LNCaP clone FGC (cell line): ENCODE results near the gene PRKAG2.

ENCODE experiments used
- DNase-seq: peaks from one replicate; pipeline ENCODE4 v3.0.0-alpha.2; 2011; ENCODE audit warnings: low read depth
- H3K4me3 ChIP-seq: 2 replicates; pipeline ENCODE4 v1.5.1; 2011; ENCODE audit warnings: mild to moderate bottlenecking, low read depth, low read length, control low read depth
- TF ChIP-seq, protein P1 (sequence below): IDR thresholded peaks from 2 replicates; pipeline ENCODE4 v1.5.1; 2012; ENCODE audit warnings: mild to moderate bottlenecking; ENCODE audit not compliant: control insufficient read depth, insufficient read depth; ENCODE audit errors: extremely low read depth

PRKAG2 gene

DNA sequence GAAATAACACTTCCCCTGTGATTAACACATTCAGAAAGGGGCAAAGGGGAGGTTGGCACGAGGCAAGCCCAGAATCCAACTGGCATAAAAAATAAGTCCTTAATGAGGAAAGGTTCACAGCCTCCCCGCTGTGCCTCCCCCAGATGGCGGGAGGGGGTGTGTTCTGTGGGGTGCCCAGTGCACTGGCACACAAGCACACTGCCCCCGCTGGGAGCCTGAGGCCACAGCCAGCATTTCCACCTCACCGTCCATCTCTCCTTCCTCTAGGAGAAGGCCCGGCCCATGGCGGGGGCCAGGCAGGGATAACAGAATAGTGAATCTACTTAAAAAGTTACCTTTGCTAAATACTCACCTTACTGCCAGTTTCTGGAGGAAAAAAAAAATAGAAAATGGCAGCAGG, 43.2 kb downstream of the PRKAG2 start:
- H3K4me3 ChIP-seq = no peak overlapping the region
- TF ChIP-seq, protein P1, sequence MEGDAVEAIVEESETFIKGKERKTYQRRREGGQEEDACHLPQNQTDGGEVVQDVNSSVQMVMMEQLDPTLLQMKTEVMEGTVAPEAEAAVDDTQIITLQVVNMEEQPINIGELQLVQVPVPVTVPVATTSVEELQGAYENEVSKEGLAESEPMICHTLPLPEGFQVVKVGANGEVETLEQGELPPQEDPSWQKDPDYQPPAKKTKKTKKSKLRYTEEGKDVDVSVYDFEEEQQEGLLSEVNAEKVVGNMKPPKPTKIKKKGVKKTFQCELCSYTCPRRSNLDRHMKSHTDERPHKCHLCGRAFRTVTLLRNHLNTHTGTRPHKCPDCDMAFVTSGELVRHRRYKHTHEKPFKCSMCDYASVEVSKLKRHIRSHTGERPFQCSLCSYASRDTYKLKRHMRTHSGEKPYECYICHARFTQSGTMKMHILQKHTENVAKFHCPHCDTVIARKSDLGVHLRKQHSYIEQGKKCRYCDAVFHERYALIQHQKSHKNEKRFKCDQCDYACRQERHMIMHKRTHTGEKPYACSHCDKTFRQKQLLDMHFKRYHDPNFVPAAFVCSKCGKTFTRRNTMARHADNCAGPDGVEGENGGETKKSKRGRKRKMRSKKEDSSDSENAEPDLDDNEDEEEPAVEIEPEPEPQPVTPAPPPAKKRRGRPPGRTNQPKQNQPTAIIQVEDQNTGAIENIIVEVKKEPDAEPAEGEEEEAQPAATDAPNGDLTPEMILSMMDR = no peak
- no peak for DNase-seq

DNA sequence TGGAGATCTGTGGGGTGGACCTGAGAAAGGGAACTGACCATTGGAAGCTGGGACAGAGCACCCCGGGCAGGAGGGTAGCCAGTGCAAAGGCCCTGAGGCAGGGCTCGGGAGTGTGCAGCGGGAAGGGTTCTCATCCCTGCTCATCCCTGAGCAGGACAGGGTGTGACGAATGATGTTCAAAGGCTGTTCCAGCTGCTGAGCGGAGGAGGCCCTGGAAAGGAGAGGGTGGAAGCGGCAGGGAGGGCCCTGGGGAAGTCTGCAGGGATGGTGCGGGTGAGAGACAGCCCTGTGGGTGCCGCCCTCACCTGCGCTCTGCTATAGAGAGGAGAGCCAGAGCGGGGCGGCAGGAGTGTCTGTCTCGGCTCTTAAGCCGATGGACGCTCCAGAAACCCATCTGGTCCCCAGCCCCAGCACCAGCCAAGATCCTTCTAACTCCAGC, 43.7 kb downstream of the PRKAG2 start:
- H3K4me3 ChIP-seq = no peak overlapping the region
- TF ChIP-seq, protein P1 = no peak
- DNase-seq = no peak

DNA sequence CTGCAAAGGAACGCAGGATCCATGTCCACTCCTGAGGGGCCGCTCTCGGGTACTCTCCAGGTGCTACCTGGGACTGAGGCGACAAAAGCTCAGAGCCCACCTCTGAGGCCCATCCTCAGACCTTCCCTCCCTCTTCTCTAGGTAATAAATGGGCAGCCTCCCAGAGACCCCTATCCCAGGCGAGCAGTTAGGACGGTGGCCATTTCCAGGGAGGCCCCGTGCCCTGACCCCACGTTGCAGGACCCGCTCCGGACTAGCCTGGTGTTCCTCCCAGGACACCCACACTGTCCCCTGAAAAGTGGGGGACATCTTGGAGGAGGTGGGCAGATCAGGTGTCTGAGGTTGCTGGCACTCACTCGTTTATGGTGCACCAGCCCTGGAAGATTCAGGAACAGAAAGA, 44.3 kb downstream of the PRKAG2 start:
- TF ChIP-seq, protein P1 = no peak
- DNase-seq = no peak
- H3K4me3 ChIP-seq = no peak overlapping the region

GRCh38 chr7:151832138-151832537, 44.8 kb downstream of the PRKAG2 start:
- no peak for DNase-seq
- TF ChIP-seq, protein P1 = no peak
- H3K4me3 ChIP-seq = no peak overlapping the region

- no peak overlapping the region for H3K4me3 ChIP-seq
- TF ChIP-seq, protein P1 = no peak
- DNase-seq = no peak
Observed at GRCh38 chr7:151831606-151832005, 45.3 kb downstream of the PRKAG2 start.

- H3K4me3 ChIP-seq = no peak overlapping the region
- TF ChIP-seq, protein P1 = no peak
- DNase-seq = no peak
Observed at GRCh38 chr7:151830121-151830830, 46.6 kb downstream of the PRKAG2 start.

GRCh38 chr7:151829707-151830106, 47.2 kb downstream of the PRKAG2 start:
- TF ChIP-seq, protein P1 = no peak
- no peak for DNase-seq
- H3K4me3 ChIP-seq = no peak overlapping the region
